Cardiac muscle cell (in vitro differentiated cells and primary cell): ENCODE measurements around the gene CD300C. TPM values are rescaled to one million over a fixed set of nuclear protein-coding genes. Genes with fewer than 3 reads are reported as not detected.
"Not testable (repeated sequence)": the region's sequence is repeated elsewhere in the genome, so short reads cannot be mapped to it uniquely, and the experiment has no call there.

Source experiments
- DNase-seq, 2 donors: peaks; one replicate each; pipeline versions ENCODE4 v3.0.0 to v3.0.0-alpha.2; 2010 to 2017; ENCODE audit warnings: low read depth in 1 of 2, low spot score in 1 of 2
- H3K27ac ChIP-seq: fragments of 200-600 bp; sonication (generic); 2 replicates; pipeline ENCODE4 v1.5.1; 2016
- H3K27me3 ChIP-seq: fragments of 200-600 bp; sonication (generic); 2 replicates; pipeline ENCODE4 v1.6.0; 2016; ENCODE audit warnings: control low read depth
- H3K36me3 ChIP-seq: fragments of 200-600 bp; sonication (generic); 2 replicates; pipeline ENCODE4 v1.5.1; 2016; ENCODE audit warnings: control low read depth
- H3K4me1 ChIP-seq: fragments of 200-600 bp; sonication (generic); 2 replicates; pipeline ENCODE4 v1.8.1; 2017; ENCODE audit warnings: low read depth, mild to moderate bottlenecking, mixed run types
- H3K4me3 ChIP-seq: fragments of 200-600 bp; sonication (generic); 2 replicates; pipeline ENCODE4 v1.5.1; 2016; ENCODE audit warnings: mild to moderate bottlenecking
- H3K9me3 ChIP-seq: fragments of 200-600 bp; sonication (generic); 2 replicates; pipeline ENCODE4 v1.5.1; 2017; ENCODE audit warnings: low read depth, mild to moderate bottlenecking, control low read depth
- CTCF ChIP-seq: IDR thresholded peaks from 2 replicates; pipeline ENCODE4 v1.5.1; 2012; ENCODE audit warnings: low read depth, mild to moderate bottlenecking, low read length
- polyA plus RNA-seq: library from polyadenylated mRNA; unstranded; fragments of >200 nt; fragmentation: Nextera tagmentation; extraction: Ambion mirVana; gene quantifications from 2 replicates; pipeline ENCODE4 v1.2.1, GENCODE V29; 2016
- total RNA-seq: library from RNA; depleted of rRNA; stranded (reverse); fragments of >200 nt; gene quantifications from 2 replicates; pipeline ENCODE4 v1.2.3, GENCODE V29; 2016

CD300C gene
- total and polyA plus RNA-seq, 2 experiments from 2014 or later: 0.12 to 0.83 TPM

GRCh38 chr17:74566132-74566753 lies 20.3 kb upstream of the CD300C start:
- no peaks in the 10 kb centered on the region for H3K36me3 ChIP-seq
- H3K4me1 ChIP-seq: no peaks in the 10 kb centered on the region
- no peaks in the 10 kb centered on the region for H3K9me3 ChIP-seq
- H3K27me3 ChIP-seq: no peaks in the 10 kb centered on the region
- H3K27ac ChIP-seq: no peak overlapping the region
- TF ChIP-seq CTCF: peak; percentile 76
- peak; percentile 61 to 67 for DNase-seq
- H3K4me3 ChIP-seq: no peak overlapping the region

DNA sequence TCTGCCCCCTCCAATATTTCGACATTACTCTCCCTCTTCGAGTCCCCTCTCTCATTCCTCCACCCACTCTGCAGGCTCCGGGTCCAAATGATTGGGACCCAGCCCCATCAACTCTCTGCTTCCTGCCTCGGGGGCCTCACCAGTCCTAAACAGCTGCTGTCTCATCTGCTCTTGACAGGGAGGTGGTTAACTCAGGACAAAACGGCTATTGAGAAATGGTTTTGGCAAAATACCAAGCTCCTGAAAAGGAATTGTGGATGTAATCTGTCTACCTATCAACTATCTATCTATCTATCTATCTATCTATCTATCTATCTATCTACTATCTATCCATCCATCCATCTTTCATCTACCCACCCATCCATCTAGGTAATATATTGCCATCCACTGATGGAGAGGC lies 19.2 kb upstream of the CD300C start:
- Histone ChIP-seq H3K4me1 (no peaks in the 10 kb centered on the region), H3K27ac (no peak overlapping the region), H3K9me3 (no peaks in the 10 kb centered on the region), H3K4me3 (no peak overlapping the region), H3K36me3 (no peaks in the 10 kb centered on the region), H3K27me3 (no peaks in the 10 kb centered on the region)
- TF ChIP-seq CTCF: no peak
- no peak for DNase-seq

DNA sequence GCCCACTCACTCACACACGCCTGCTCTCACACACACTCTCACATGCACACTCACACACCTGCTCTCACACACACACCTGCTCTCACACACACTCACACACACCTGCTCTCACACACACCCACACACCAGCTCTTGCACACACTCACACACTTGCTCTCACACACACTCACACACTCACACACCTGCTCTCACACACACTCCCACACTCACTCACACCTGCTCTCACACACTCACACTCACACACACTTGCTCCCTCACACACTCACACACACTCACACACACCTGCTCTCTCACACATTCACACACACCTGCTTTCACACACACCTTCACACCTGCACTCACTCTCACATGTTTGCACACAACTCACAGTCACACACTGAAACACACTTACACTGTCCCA lies 17.4 kb upstream of the CD300C start:
- no peaks in the 10 kb centered on the region for H3K36me3 ChIP-seq
- TF ChIP-seq CTCF: no peak
- H3K9me3 ChIP-seq: no peaks in the 10 kb centered on the region
- no peak overlapping the region for H3K4me3 ChIP-seq
- H3K4me1 ChIP-seq: no peaks in the 10 kb centered on the region
- H3K27ac ChIP-seq: no peak overlapping the region
- H3K27me3 ChIP-seq: no peaks in the 10 kb centered on the region
- no peak for DNase-seq

GRCh38 chr17:74561586-74561985 lies 15.7 kb upstream of the CD300C start:
- H3K9me3 ChIP-seq: no peaks in the 10 kb centered on the region
- TF ChIP-seq CTCF: no peak
- no peaks in the 10 kb centered on the region for H3K27me3 ChIP-seq
- no peak for DNase-seq
- no peak overlapping the region for H3K27ac ChIP-seq
- H3K4me1 ChIP-seq: no peaks in the 10 kb centered on the region
- H3K36me3 ChIP-seq: no peaks in the 10 kb centered on the region
- H3K4me3 ChIP-seq: no peak overlapping the region

- no peak for TF ChIP-seq CTCF
- no peak for DNase-seq
- H3K36me3 ChIP-seq: no peaks in the 10 kb centered on the region
- H3K4me1 ChIP-seq: no peaks in the 10 kb centered on the region
- H3K9me3 ChIP-seq: no peaks in the 10 kb centered on the region
- H3K27me3 ChIP-seq: no peaks in the 10 kb centered on the region
- no peak overlapping the region for H3K4me3 ChIP-seq
- H3K27ac ChIP-seq: no peak overlapping the region
Measured at GRCh38 chr17:74558882-74559519, 13.1 kb upstream of the CD300C start.

- not testable (repeated sequence) for DNase-seq, H3K9me3 ChIP-seq, H3K36me3 ChIP-seq, H3K4me3 ChIP-seq, H3K27me3 ChIP-seq, H3K4me1 ChIP-seq, H3K27ac ChIP-seq
Measured at GRCh38 chr17:74558402-74558801, 12.5 kb upstream of the CD300C start.
